K562 (cell line): ENCODE measurements around the gene RYR1. TPM values are rescaled to one million over a fixed set of nuclear protein-coding genes. Genes with fewer than 3 reads are reported as not detected.

Experiments used
- CREM ChIP-seq: IDR thresholded peaks from 2 replicates; pipeline ENCODE4 v1.6.1; 2014; ENCODE audit warnings: antibody characterized with exemption, low read depth
- ELF1 ChIP-seq: fragments of 200-800 bp; sonication (Bioruptor generic); IDR thresholded peaks from 2 replicates; pipeline ENCODE4 v1.6.1; 2016; ENCODE audit warnings: missing genetic modification characterization, missing compliant biosample characterization
- GABPB1 ChIP-seq: sonication (generic); formaldehyde crosslinking; IDR thresholded peaks from 2 replicates; pipeline ENCODE4 v1.8.0; 2022; ENCODE audit warnings: mild to moderate bottlenecking, missing genetic modification reagents
- HMG20A ChIP-seq: fragments of 450-650 bp; formaldehyde crosslinking; conservative IDR thresholded peaks from 2 replicates; pipeline ENCODE4 v1.4.0; 2020; ENCODE audit warnings: mild to moderate bottlenecking, mixed read lengths
- JUN ChIP-seq, 2 experiments: sonication (generic) in 1 of 2; formaldehyde crosslinking in 1 of 2; IDR thresholded peaks; 2 replicates each; pipeline versions ENCODE4 v1.6.1 to v1.8.0; 2012 to 2022; ENCODE audit warnings: borderline replicate concordance in 2 of 2, mild to moderate bottlenecking in 2 of 2, improper control_type of control experiment in 1 of 2, low read depth in 1 of 2, low read length in 1 of 2, missing genetic modification reagents in 1 of 2
- MNT ChIP-seq, 2 experiments: fragments of 450-650 bp; conservative IDR thresholded peaks; 2 replicates each; pipeline ENCODE4 v1.6.1; 2017; ENCODE audit warnings: mild to moderate bottlenecking in 2 of 2, moderate library complexity in 2 of 2
- OTX1 ChIP-seq: fragments of 450-650 bp; formaldehyde crosslinking; IDR thresholded peaks from 2 replicates; pipeline ENCODE4 v1.4.0; 2022; ENCODE audit warnings: mild to moderate bottlenecking
- POU5F1 ChIP-seq: fragments of 150-350 bp; IDR thresholded peaks from 2 replicates; pipeline ENCODE4 v1.6.1; 2014; ENCODE audit warnings: borderline replicate concordance, low read length, low read depth, mild to moderate bottlenecking; ENCODE audit not compliant: partially characterized antibody
- U2AF1 ChIP-seq: fragments of 200-400 bp; formaldehyde crosslinking; optimal IDR thresholded peaks from 2 replicates; pipeline ENCODE3; 2017; ENCODE audit warnings: mild to moderate bottlenecking, low read depth, low read length, moderate library complexity
- USF2 ChIP-seq: sonication (generic); formaldehyde crosslinking; IDR thresholded peaks from 2 replicates; pipeline ENCODE4 v1.5.0; 2020; ENCODE audit warnings: missing genetic modification reagents
- ZKSCAN1 ChIP-seq: fragments of 150-350 bp; IDR thresholded peaks from 2 replicates; pipeline ENCODE4 v1.6.1; 2016; ENCODE audit warnings: low read depth, low read length
- ZNF12 ChIP-seq: sonication (generic); formaldehyde crosslinking; IDR thresholded peaks from 2 replicates; pipeline ENCODE4 v1.4.0; 2020; ENCODE audit warnings: mild to moderate bottlenecking, missing genetic modification reagents
- polyA plus RNA-seq, 8 experiments: library from polyadenylated mRNA; depleted of rRNA in 4 of 8; stranded (reverse) in 5 of 8; unstranded in 3 of 8; fragments of >200 nt; fragmentation: Nextera tagmentation in 2 of 8; fragmentation: Illumina TruSeq in 1 of 8; extraction: Ambion mirVana in 2 of 8; extraction: Trizol in 1 of 8; gene quantifications; 2 replicates each; pipeline versions ENCODE4 v1.2.1 to v1.2.3, GENCODE V29; 2011 to 2014; ENCODE audit warnings: inconsistent platforms in 1 of 8, missing spikeins in 1 of 8
- total RNA-seq, 7 experiments: library from RNA; depleted of rRNA in 6 of 7; stranded (reverse); fragments of >200 nt in 6 of 7; fragmentation: Illumina TruSeq in 2 of 7; extraction: Trizol in 2 of 7; gene quantifications; 2 replicates each; pipeline versions ENCODE4 v1.2.1 to v1.2.3, GENCODE V29; 2011 to 2021; ENCODE audit warnings: low replicate concordance in 1 of 7

RYR1 gene
- total and polyA plus RNA-seq, 9 of the 15 experiments (the other 6 are each of a cell fraction or from before 2014, with no cell fraction given) = 0.11 to 7.4 (median 3.7) TPM

GRCh38 chr19:38561658-38562057 lies 128.2 kb downstream of the RYR1 start (continued):
- TF ChIP-seq GABPB1 (no peak), JUN (IDR thresholded peaks at IDR 0.05; ENCODE audit: borderline replicate concordance, low read depth, low read length) (no peak), JUN (CRISPR knock-in tag; IDR thresholded peaks at IDR 0.05; ENCODE audit: borderline replicate concordance) (no peak), POU5F1 (no peak), USF2 (CRISPR knock-in tag) (no peak), HMG20A (CRISPR knock-in tag) (no peak), ELF1 (tag) (no peak), U2AF1 (no peak), ZNF12 (CRISPR knock-in tag) (no peak), ZKSCAN1 (no peak), CREM (no peak), OTX1 (CRISPR knock-in tag) (no peak), MNT (conservative IDR thresholded peaks at IDR 0.05) (no peak)
